GM12878 (cell line): ENCODE measurements around the gene FAM111B. TPM values are rescaled to one million over a fixed set of nuclear protein-coding genes. Genes with fewer than 3 reads are reported as not detected.

Source experiments
- ATF2 ChIP-seq: IDR thresholded peaks from 2 replicates; pipeline ENCODE4 v1.6.1; 2012; ENCODE audit warnings: low read length, inconsistent platforms
- MTA3 ChIP-seq: IDR thresholded peaks from 2 replicates; pipeline ENCODE4 v1.6.1; 2012; ENCODE audit warnings: low read length, inconsistent platforms, borderline replicate concordance
- NKRF ChIP-seq: fragments of 450-650 bp; conservative IDR thresholded peaks from 2 replicates; pipeline ENCODE4 v1.6.1; 2017; ENCODE audit warnings: mild to moderate bottlenecking, moderate library complexity
- PBX3 ChIP-seq: IDR thresholded peaks from 2 replicates; pipeline ENCODE4 v1.6.1; 2011; ENCODE audit warnings: mild to moderate bottlenecking, low read depth, low read length, moderate library complexity; ENCODE audit not compliant: insufficient replicate concordance
- RELA ChIP-seq: fragments of 450-650 bp; IDR thresholded peaks from 2 replicates; pipeline ENCODE4 v1.8.0; 2014; ENCODE audit warnings: borderline replicate concordance; ENCODE audit not compliant: partially characterized antibody
- TAF1 ChIP-seq: IDR thresholded peaks from 2 replicates; pipeline ENCODE4 v1.6.1; 2011; ENCODE audit warnings: mild to moderate bottlenecking, low read depth, low read length, borderline replicate concordance
- TBL1XR1 ChIP-seq: IDR thresholded peaks from 2 replicates; pipeline ENCODE4 v1.6.1; 2012; ENCODE audit warnings: low read depth, low read length, improper control_type of control experiment
- TCF12 ChIP-seq: IDR thresholded peaks from 2 replicates; pipeline ENCODE4 v1.6.1; 2011; ENCODE audit warnings: low read depth, mild to moderate bottlenecking, low read length
- YBX1 ChIP-seq: fragments of 450-650 bp; IDR thresholded peaks from 2 replicates; pipeline ENCODE4 v1.6.1; 2016; ENCODE audit warnings: antibody characterized with exemption
- ZNF217 ChIP-seq: fragments of 450-650 bp; IDR thresholded peaks from 2 replicates; pipeline ENCODE4 v1.6.1; 2017; ENCODE audit warnings: antibody characterized with exemption, mild to moderate bottlenecking
- ZNF687 ChIP-seq: fragments of 450-650 bp; IDR thresholded peaks from 2 replicates; pipeline ENCODE4 v1.6.1; 2017; ENCODE audit warnings: mild to moderate bottlenecking, moderate library complexity
- ZZZ3 ChIP-seq: IDR thresholded peaks from 2 replicates; pipeline ENCODE4 v1.6.1; 2011; ENCODE audit warnings: low read depth; ENCODE audit not compliant: control insufficient read depth, insufficient read length
- polyA plus RNA-seq, 11 experiments: library from polyadenylated mRNA; depleted of rRNA in 4 of 11; unstranded in 6 of 11; stranded (reverse) in 5 of 11; fragments of >200 nt; fragmentation: Nextera tagmentation in 4 of 11; fragmentation: Illumina TruSeq in 1 of 11; extraction: Ambion mirVana in 4 of 11; extraction: Trizol in 1 of 11; gene quantifications; 1 replicate in 1 of 11; 2 replicates in 10 of 11; pipeline versions ENCODE4 v1.2.1 to v1.2.3, GENCODE V29; 2011 to 2016; ENCODE audit warnings: inconsistent platforms in 2 of 11, missing spikeins in 2 of 11, low read depth in 1 of 11
- total RNA-seq, 4 experiments: library from RNA; depleted of rRNA in 3 of 4; stranded (reverse); fragments of >200 nt in 3 of 4; fragmentation: Illumina TruSeq in 1 of 4; extraction: Trizol in 1 of 4; gene quantifications; 2 replicates each; pipeline versions ENCODE4 v1.2.1 to v1.2.3, GENCODE V29; 2013 to 2021
- TF ChIP-seq, protein P1 (sequence below), 3 experiments: IDR thresholded peaks in 2 of 3; conservative IDR thresholded peaks in 1 of 3; 2 replicates each; pipeline ENCODE4 v1.5.1; 2011; ENCODE audit warnings: low read depth in 3 of 3, low read length in 3 of 3, mild to moderate bottlenecking in 3 of 3, control low read depth in 2 of 3, moderate library complexity in 2 of 3, inconsistent platforms in 1 of 3, mixed read lengths in 1 of 3; ENCODE audit not compliant: control insufficient read depth in 2 of 3, insufficient read depth in 1 of 3; ENCODE audit errors: extremely low read depth in 1 of 3

FAM111B gene
- total and polyA plus RNA-seq, 10 of the 15 experiments (the other 5 are each of a cell fraction or from before 2014, with no cell fraction given): 35.9 to 97.2 (median 62.1) TPM

GRCh38 chr11:59142530-59143507, 35.8 kb downstream of the FAM111B start, which contains the start of gene FAM111A (continued):
- TF ChIP-seq ZNF687 (no peak), MTA3 (no peak), TBL1XR1 (no peak), ZZZ3 (no peak), ATF2 (no peak), RELA (peak; percentile 45), TCF12 (no peak), PBX3 (peak; percentile 36), NKRF (peak; percentile 75; the same call in 1 of the 2 replicates), TAF1 (peak; percentile 60; the same call in 1 of the 2 replicates), YBX1 (no peak), ZNF217 (no peak)
- TF ChIP-seq, protein P1, sequence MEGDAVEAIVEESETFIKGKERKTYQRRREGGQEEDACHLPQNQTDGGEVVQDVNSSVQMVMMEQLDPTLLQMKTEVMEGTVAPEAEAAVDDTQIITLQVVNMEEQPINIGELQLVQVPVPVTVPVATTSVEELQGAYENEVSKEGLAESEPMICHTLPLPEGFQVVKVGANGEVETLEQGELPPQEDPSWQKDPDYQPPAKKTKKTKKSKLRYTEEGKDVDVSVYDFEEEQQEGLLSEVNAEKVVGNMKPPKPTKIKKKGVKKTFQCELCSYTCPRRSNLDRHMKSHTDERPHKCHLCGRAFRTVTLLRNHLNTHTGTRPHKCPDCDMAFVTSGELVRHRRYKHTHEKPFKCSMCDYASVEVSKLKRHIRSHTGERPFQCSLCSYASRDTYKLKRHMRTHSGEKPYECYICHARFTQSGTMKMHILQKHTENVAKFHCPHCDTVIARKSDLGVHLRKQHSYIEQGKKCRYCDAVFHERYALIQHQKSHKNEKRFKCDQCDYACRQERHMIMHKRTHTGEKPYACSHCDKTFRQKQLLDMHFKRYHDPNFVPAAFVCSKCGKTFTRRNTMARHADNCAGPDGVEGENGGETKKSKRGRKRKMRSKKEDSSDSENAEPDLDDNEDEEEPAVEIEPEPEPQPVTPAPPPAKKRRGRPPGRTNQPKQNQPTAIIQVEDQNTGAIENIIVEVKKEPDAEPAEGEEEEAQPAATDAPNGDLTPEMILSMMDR (IDR thresholded peaks at IDR 0.05 in 2 of 3, conservative IDR thresholded peaks at IDR 0.05 in 1 of 3; ENCODE audit: control insufficient read depth in 2 of 3, extremely low read depth in 1 of 3, insufficient read depth in 1 of 3, low read depth in 3 of 3, low read length in 3 of 3): peak; percentile 39 to 54 (median 39)
